T-cell (primary cell): ENCODE measurements around the gene EPN1. TPM values are rescaled to one million over a fixed set of nuclear protein-coding genes. Genes with fewer than 3 reads are reported as not detected.

Experiments used
- ATAC-seq, 4 experiments: fragments of 200-7000 bp in 3 of 4; fragments of 150-1000 bp in 1 of 4; cut with Tn5 transposase; replicated peaks in 1 of 4; 1 replicate in 3 of 4; 2 replicates in 1 of 4; pipeline ENCODE4 v1.10.0; 2021; ENCODE audit warnings: moderate library complexity in 3 of 4, mild to moderate bottlenecking in 2 of 4, moderate number of reproducible peaks in 1 of 4
- CTCF ChIA-PET, 2 donors: fragments of 300-600 bp; sonication (Branson Sonifier 250); formaldehyde crosslinking; loops; one replicate each; lab custom pipeline; 2022; ENCODE audit warnings: antibody characterized with exemption in 2 of 2; lab: Charles Lee
- POLR2A ChIA-PET, 2 donors: fragments of 300-600 bp; sonication (Branson Sonifier 250); formaldehyde crosslinking; loops; one replicate each; lab custom pipeline; 2022; ENCODE audit warnings: antibody characterized with exemption in 2 of 2; lab: Charles Lee
- DNase-seq, 35 experiments: peaks; one replicate each; pipeline versions ENCODE4 v3.0.0 to v3.0.0-alpha.2; 2013 to 2023
- H3K27ac ChIP-seq: one replicate; pipeline ENCODE4 v1.5.1; 2013; ENCODE audit warnings: low read length
- H3K27me3 ChIP-seq, 2 experiments: replicated peaks in 1 of 2; 1 replicate in 1 of 2; 2 replicates in 1 of 2; pipeline versions ENCODE4 v1.6.1 to v1.7.0; 2013; ENCODE audit warnings: low read length in 1 of 2, mixed read lengths in 1 of 2; ENCODE audit not compliant: control insufficient read depth in 2 of 2, insufficient read depth in 2 of 2; ENCODE audit errors: extremely low read depth in 1 of 2
- H3K36me3 ChIP-seq, 2 donors: 1 replicate in 1 of 2; 2 replicates in 1 of 2; pipeline versions ENCODE4 v1.6.1 to v1.7.0; 2013; ENCODE audit warnings: low read length in 1 of 2; ENCODE audit not compliant: control insufficient read depth in 2 of 2, insufficient read depth in 1 of 2; ENCODE audit errors: extremely low read depth in 1 of 2
- H3K4me1 ChIP-seq, 2 experiments: 1 replicate in 1 of 2; 2 replicates in 1 of 2; pipeline versions ENCODE4 v1.6.1 to v1.7.0; 2013; ENCODE audit warnings: low read length in 2 of 2, mixed read lengths in 1 of 2; ENCODE audit not compliant: insufficient read depth in 2 of 2, control insufficient read depth in 1 of 2; ENCODE audit errors: extremely low read depth in 1 of 2
- H3K4me3 ChIP-seq, 2 donors: 1 replicate in 1 of 2; 2 replicates in 1 of 2; pipeline versions ENCODE4 v1.5.1 to v1.7.0; 2013; ENCODE audit warnings: mild to moderate bottlenecking in 2 of 2, low read length in 1 of 2, moderate library complexity in 1 of 2; ENCODE audit not compliant: control insufficient read depth in 1 of 2; ENCODE audit errors: extremely low read depth in 1 of 2
- H3K9me3 ChIP-seq: 2 replicates; pipeline ENCODE4 v1.7.0; 2013
- H3K27ac Mint-ChIP-seq, 2 donors: one replicate each; pipeline ENCODE4 v1.8.0; 2020 to 2021; ENCODE audit warnings: mild to moderate bottlenecking in 2 of 2, mixed read lengths in 2 of 2
- H3K27me3 Mint-ChIP-seq, 2 donors: one replicate each; pipeline ENCODE4 v1.8.0; 2021 to 2022; ENCODE audit warnings: mixed read lengths in 2 of 2
- H3K36me3 Mint-ChIP-seq: one replicate; pipeline ENCODE4 v1.8.0; 2021; ENCODE audit warnings: mixed read lengths
- H3K4me1 Mint-ChIP-seq, 3 donors: one replicate each; pipeline ENCODE4 v1.8.0; 2020 to 2022; ENCODE audit warnings: mixed read lengths in 3 of 3, mild to moderate bottlenecking in 1 of 3
- H3K4me3 Mint-ChIP-seq, 3 donors: one replicate each; pipeline ENCODE4 v1.8.0; 2020 to 2022; ENCODE audit warnings: mild to moderate bottlenecking in 3 of 3, mixed read lengths in 3 of 3, moderate library complexity in 3 of 3
- H3K9me3 Mint-ChIP-seq, 3 donors: one replicate each; pipeline ENCODE4 v1.8.0; 2020 to 2022; ENCODE audit warnings: mixed read lengths in 3 of 3
- WGBS: methylation state at CpG from one replicate; pipeline ENCODE4 v1.1.5; 2013; ENCODE audit warnings: missing lambda C conversion rate; ENCODE audit not compliant: insufficient coverage; 5-methylcytosine and 5-hydroxymethylcytosine counted together
- total RNA-seq, 35 experiments: library from RNA in 6 of 35; stranded (reverse) in 6 of 35; fragments of 120-200 nt in 1 of 35; gene quantifications; one replicate each; pipeline versions ENCODE4 v1.2.1 to v1.2.4 and lab custom pipeline; 2013 to 2026

EPN1 gene
- total RNA-seq, 5 donors from 2014 or later (not counting 1 experiment from before 2014, with no cell fraction given): 32.6 to 75.2 (median 60.6) TPM

DNA sequence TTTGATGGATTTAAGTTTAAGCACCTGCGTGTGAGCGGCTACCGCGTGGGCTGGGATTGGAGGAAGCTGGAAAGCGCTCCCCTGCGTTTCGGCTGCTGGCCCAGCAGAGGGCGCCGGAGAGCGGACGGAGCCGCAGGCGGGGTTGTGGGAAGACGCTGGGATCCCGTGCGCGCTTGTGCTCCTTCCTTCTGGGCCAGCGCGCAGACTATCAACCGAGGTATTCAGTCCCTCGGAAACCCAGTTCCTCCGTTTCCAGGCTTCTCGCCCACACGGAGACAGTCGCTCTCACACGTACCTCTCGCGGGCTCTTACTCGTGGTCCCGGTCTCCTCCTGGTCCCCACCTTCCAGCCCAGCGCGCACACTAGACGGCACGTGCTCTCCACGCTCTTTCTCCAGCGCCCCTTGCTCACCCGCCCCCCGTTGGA, 28.8 kb downstream of the EPN1 start:
- Histone ChIP-seq H3K36me3 (peaks cover 7 to 8% of the 10 kb centered on the region in 2 donors), H3K27ac (no peak overlapping the region), H3K4me3 (no peak overlapping the region), H3K4me1 (peaks cover 0 to 8% of the 10 kb centered on the region in 2 experiments), H3K27me3 (no peaks in the 10 kb centered on the region), H3K9me3 (no peaks in the 10 kb centered on the region)
- peak; percentile 48 to 68 (median 53) for ATAC-seq
- POLR2A ChIA-PET: no interaction called here
- Mint-ChIP-seq H3K4me3 (no peak overlapping the region), H3K36me3 (peaks cover 17% of the 10 kb centered on the region), H3K27me3 (no peaks in the 10 kb centered on the region), H3K4me1 (peaks cover 4 to 6% (median 5%) of the 10 kb centered on the region in 3 donors), H3K9me3 (no peaks in the 10 kb centered on the region), H3K27ac (no peak overlapping the region)
- DNase-seq: peak in 20 of 35 experiments; percentile 9 to 57 (median 26)
- CTCF ChIA-PET: no interaction called here
- WGBS: 61% methylated on average over 33 of the region's 38 CpGs

DNA sequence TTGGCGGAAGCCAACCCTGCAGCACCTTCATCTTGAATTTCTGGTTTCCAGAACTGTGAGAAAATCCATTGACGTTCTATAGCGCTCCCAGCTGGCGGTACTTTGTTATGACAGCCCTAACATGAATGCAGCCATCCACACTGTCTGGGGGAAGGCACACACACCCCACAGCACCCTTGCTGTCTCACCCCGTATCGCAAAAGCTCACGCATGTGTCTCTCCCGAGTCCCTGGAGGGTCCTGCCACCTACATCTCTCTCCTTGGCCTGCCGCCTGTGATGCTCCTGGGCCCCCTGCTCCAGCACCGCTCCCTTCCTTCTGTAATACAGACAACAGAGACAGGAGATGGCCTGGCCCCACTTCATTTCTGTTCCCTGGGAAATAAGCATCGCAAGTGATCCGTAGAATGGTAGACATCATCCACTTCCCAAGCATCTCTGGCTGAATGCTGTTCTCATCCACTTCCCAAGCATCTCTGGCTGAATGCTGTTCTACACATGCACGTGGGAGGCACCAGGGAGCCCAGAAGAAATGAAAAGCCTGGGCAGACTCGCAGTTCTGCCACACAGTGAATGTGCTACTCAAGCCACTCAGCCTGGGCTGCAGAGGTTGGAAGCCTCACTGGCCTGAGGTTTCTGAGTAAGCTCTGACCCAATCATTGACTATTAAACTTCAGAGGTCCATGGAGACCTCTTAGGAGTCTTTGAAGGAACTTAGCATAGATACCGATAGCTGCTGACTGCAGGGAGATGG, 29.6 kb downstream of the EPN1 start:
- CTCF ChIA-PET: no interaction called here

DNA sequence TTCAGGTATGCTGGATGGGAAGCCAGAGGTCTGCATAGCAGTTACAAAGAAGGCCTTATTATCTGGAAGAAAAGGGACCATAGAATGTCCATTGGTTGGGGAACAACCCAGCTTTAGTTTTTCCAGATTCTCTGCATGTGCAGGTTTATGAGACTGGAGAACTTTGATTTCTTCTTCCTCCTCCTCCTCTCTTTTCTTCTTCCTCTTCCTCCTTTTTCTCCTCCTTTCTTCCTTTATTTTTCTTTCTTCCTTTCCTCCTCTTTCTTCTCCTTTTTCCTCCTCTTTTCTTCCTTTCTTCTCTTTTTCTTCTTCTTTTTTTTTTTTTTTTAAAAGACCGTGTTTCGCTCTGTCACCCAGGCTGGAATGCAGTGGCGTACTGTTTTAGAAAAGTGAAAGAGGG, 30.9 kb downstream of the EPN1 start:
- no peaks in the 10 kb centered on the region for H3K9me3 ChIP-seq
- peaks cover 14% of the 10 kb centered on the region for H3K36me3 Mint-ChIP-seq
- H3K4me1 ChIP-seq: peaks cover 0 to 8% of the 10 kb centered on the region in 2 experiments
- H3K27me3 ChIP-seq: no peaks in the 10 kb centered on the region
- H3K27me3 Mint-ChIP-seq: no peaks in the 10 kb centered on the region
- DNase-seq (no peak), ATAC-seq (no peak)
- H3K27ac ChIP-seq: no peak overlapping the region
- no peak overlapping the region for H3K27ac Mint-ChIP-seq
- ChIA-PET POLR2A (no interaction called here), CTCF (no interaction called here)
- no peak overlapping the region for H3K4me3 Mint-ChIP-seq
- WGBS: 100% methylated on average over 2 of the region's 3 CpGs
- H3K36me3 ChIP-seq: peaks cover 3 to 5% of the 10 kb centered on the region in 2 donors
- H3K4me1 Mint-ChIP-seq: peaks cover 4 to 6% (median 5%) of the 10 kb centered on the region in 3 donors
- no peak overlapping the region for H3K4me3 ChIP-seq
- H3K9me3 Mint-ChIP-seq: no peaks in the 10 kb centered on the region

More for the DNA sequence above, 29.6 kb downstream of the EPN1 start:
- Mint-ChIP-seq H3K27ac (no peak overlapping the region), H3K9me3 (no peaks in the 10 kb centered on the region), H3K36me3 (peaks cover 14% of the 10 kb centered on the region), H3K27me3 (no peaks in the 10 kb centered on the region), H3K4me1 (peaks cover 4 to 6% (median 5%) of the 10 kb centered on the region in 3 donors), H3K4me3 (no peak overlapping the region)
- no peak for DNase-seq
- no peaks in the 10 kb centered on the region for H3K27me3 ChIP-seq
- POLR2A ChIA-PET: no interaction called here
- H3K9me3 ChIP-seq: no peaks in the 10 kb centered on the region
- peaks cover 5 to 7% of the 10 kb centered on the region in 2 donors for H3K36me3 ChIP-seq
- no peak overlapping the region for H3K4me3 ChIP-seq
- H3K4me1 ChIP-seq: peaks cover 0 to 8% of the 10 kb centered on the region in 2 experiments
- ATAC-seq: peak in 2 of 4 experiments; percentile 17 to 23
- H3K27ac ChIP-seq: no peak overlapping the region
- WGBS: 94% methylated on average over 14 of the region's 15 CpGs

GRCh38 chr19:55711719-55712118, 36.7 kb downstream of the EPN1 start:
- no peaks in the 10 kb centered on the region for H3K4me1 ChIP-seq
- no peak for ATAC-seq
- Mint-ChIP-seq H3K9me3 (no peaks in the 10 kb centered on the region), H3K4me1 (peaks cover 0 to 5% (median 0%) of the 10 kb centered on the region in 3 donors), H3K27ac (no peak overlapping the region), H3K4me3 (no peak overlapping the region), H3K36me3 (no peaks in the 10 kb centered on the region), H3K27me3 (peaks cover 3 to 6% of the 10 kb centered on the region in 2 donors)
- H3K36me3 ChIP-seq: no peaks in the 10 kb centered on the region
- WGBS: 86% methylated on average over 17 of the region's 18 CpGs
- H3K27ac ChIP-seq: no peak overlapping the region
- no peak overlapping the region for H3K4me3 ChIP-seq
- DNase-seq: no peak
- no peaks in the 10 kb centered on the region for H3K9me3 ChIP-seq
- peaks cover 2 to 24% of the 10 kb centered on the region in 2 experiments for H3K27me3 ChIP-seq
- CTCF ChIA-PET: no interaction called here
- POLR2A ChIA-PET: no interaction called here

DNA sequence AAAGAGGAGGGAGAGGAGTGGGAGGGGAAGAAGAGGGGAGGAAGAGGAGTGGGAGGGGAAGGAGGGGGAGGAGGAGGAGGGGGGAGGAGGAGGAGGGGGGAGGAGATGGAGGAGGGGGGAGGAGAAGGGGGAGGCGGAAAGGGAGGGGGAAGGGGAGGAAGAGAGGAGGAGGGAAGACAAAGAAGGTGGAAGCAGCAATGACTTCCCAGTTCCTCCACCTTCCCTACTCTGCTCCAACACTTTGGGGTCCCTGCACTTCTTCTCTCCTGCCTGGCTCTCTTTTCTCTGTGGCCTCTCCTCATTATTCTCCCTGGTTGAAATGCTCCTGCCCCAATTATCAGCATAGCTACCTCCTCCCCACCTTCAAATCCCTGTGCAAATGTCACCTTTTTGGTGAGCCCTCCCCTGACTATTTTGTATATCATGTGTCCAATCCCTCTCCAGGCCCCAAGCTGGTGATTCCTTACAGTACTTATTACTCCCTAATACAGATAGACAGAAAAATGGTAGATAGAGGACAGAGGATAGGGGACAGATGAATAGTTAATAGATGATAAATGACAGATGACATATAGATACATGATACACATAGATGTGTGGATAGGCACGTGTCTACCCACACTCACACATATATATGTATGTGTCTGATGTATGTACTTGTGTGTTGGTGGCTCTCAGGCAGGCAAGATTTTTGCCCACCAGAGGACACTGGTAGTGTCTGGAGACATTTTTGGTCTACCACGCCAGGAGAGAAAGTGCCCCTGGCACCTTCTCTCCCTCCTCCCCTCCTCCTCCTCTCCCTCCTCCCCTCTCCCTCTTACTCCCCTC, 38.0 kb downstream of the EPN1 start:
- ATAC-seq (no peak), DNase-seq (no peak)
- Histone ChIP-seq H3K4me3 (no peak overlapping the region), H3K27ac (no peak overlapping the region), H3K4me1 (no peaks in the 10 kb centered on the region), H3K9me3 (no peaks in the 10 kb centered on the region), H3K27me3 (peaks cover 2 to 36% of the 10 kb centered on the region in 2 experiments), H3K36me3 (no peaks in the 10 kb centered on the region)
- WGBS: no CpG with 5 or more reads among the region's 3 CpGs
- POLR2A ChIA-PET: no interaction called here
- H3K4me3 Mint-ChIP-seq: no peak overlapping the region
- H3K36me3 Mint-ChIP-seq: no peaks in the 10 kb centered on the region
- CTCF ChIA-PET: no interaction called here
- H3K4me1 Mint-ChIP-seq: peaks cover 0 to 5% (median 0%) of the 10 kb centered on the region in 3 donors
- H3K27me3 Mint-ChIP-seq: peaks cover 12 to 17% of the 10 kb centered on the region in 2 donors
- no peak overlapping the region for H3K27ac Mint-ChIP-seq
- no peaks in the 10 kb centered on the region for H3K9me3 Mint-ChIP-seq

- Mint-ChIP-seq H3K27ac (no peak overlapping the region), H3K36me3 (no peaks in the 10 kb centered on the region), H3K27me3 (peaks cover 38 to 39% of the 10 kb centered on the region in 2 donors), H3K9me3 (peaks cover 3 to 11% (median 6%) of the 10 kb centered on the region in 3 donors), H3K4me3 (no peak overlapping the region), H3K4me1 (peaks cover 0 to 5% (median 0%) of the 10 kb centered on the region in 3 donors)
- no peak overlapping the region for H3K4me3 ChIP-seq
- no peaks in the 10 kb centered on the region for H3K36me3 ChIP-seq
- H3K27ac ChIP-seq: no peak overlapping the region
- ATAC-seq (no peak), DNase-seq (no peak)
- POLR2A ChIA-PET: no interaction called here
- CTCF ChIA-PET: no interaction called here
- 86% methylated on average over 15 of the region's 15 CpGs for WGBS
- no peaks in the 10 kb centered on the region for H3K9me3 ChIP-seq
- no peaks in the 10 kb centered on the region for H3K4me1 ChIP-seq
- H3K27me3 ChIP-seq: peaks cover 2 to 52% of the 10 kb centered on the region in 2 experiments
Measured at GRCh38 chr19:55716531-55716930, 41.5 kb downstream of the EPN1 start.
